Activated T-cell treated with anti-CD3 and anti-CD28 coated beads, Interleukin-2, amount 50 U/mL, for 24 hours (primary cell): ENCODE data around the gene TPST2.
A peak's percentile ranks its signal among the peaks of the same experiment; 100 is the strongest.

Source experiments
- DNase-seq: peaks from one replicate; pipeline ENCODE4 v3.0.0-alpha.2; 2020
- H3K27ac Mint-ChIP-seq: 2 replicates; pipeline ENCODE4 v1.8.0; 2020; ENCODE audit warnings: mild to moderate bottlenecking, mixed read lengths
- H3K27me3 Mint-ChIP-seq: 2 replicates; pipeline ENCODE4 v1.8.0; 2020; ENCODE audit warnings: mixed read lengths
- H3K36me3 Mint-ChIP-seq: 2 replicates; pipeline ENCODE4 v1.8.0; 2020; ENCODE audit warnings: low read depth, mixed read lengths
- H3K4me1 Mint-ChIP-seq: 2 replicates; pipeline ENCODE4 v1.8.0; 2020; ENCODE audit warnings: low read depth, mixed read lengths
- H3K4me3 Mint-ChIP-seq: 2 replicates; pipeline ENCODE4 v1.8.0; 2020; ENCODE audit warnings: mild to moderate bottlenecking, moderate library complexity, mixed read lengths
- H3K9me3 Mint-ChIP-seq: 2 replicates; pipeline ENCODE4 v1.8.0; 2020; ENCODE audit warnings: mixed read lengths

The TPST2 gene

GRCh38 chr22:26483439-26484359 lies 106.2 kb downstream of the TPST2 start, which contains the start of the genes HPS4 and SRRD:
Gene HPS4 (minus strand): TSS chr22:26483783. CDS start chr22:26481762, 2,021 bp downstream.
Gene SRRD (plus strand): TSS chr22:26483877. CDS start chr22:26483891, 14 bp downstream.
- peaks cover 68% of the 10 kb centered on the region for H3K4me1 Mint-ChIP-seq
- peak within 1 kb of the TSS; percentile 96 for H3K4me3 Mint-ChIP-seq
- peak within 1 kb of the TSS; percentile 98 for H3K27ac Mint-ChIP-seq
- H3K36me3 Mint-ChIP-seq, result peaks cover 67% of the 10 kb centered on the region
- H3K27me3 Mint-ChIP-seq, result no peaks in the 10 kb centered on the region
- peak; percentile 97 for DNase-seq
- H3K9me3 Mint-ChIP-seq, result no peaks in the 10 kb centered on the region

GRCh38 chr22:26483043-26483438 lies 106.9 kb downstream of the TPST2 start:
- Mint-ChIP-seq H3K36me3 (peaks cover 65% of the 10 kb centered on the region), H3K27me3 (no peaks in the 10 kb centered on the region), H3K4me1 (peaks cover 67% of the 10 kb centered on the region), H3K9me3 (no peaks in the 10 kb centered on the region), H3K4me3 (peak overlapping the region; percentile 96), H3K27ac (peak overlapping the region; percentile 98)
- no peak for DNase-seq

GRCh38 chr22:26482161-26482560 lies 107.8 kb downstream of the TPST2 start:
- Mint-ChIP-seq H3K4me3 (peak overlapping the region; percentile 96), H3K27ac (peak overlapping the region; percentile 98), H3K36me3 (peaks cover 66% of the 10 kb centered on the region), H3K9me3 (no peaks in the 10 kb centered on the region), H3K27me3 (no peaks in the 10 kb centered on the region), H3K4me1 (peaks cover 75% of the 10 kb centered on the region)
- DNase-seq, result no peak

GRCh38 chr22:26481694-26482093 lies 108.2 kb downstream of the TPST2 start:
- H3K4me1 Mint-ChIP-seq, result peaks cover 80% of the 10 kb centered on the region
- H3K27ac Mint-ChIP-seq, result peak overlapping the region; percentile 98
- no peaks in the 10 kb centered on the region for H3K9me3 Mint-ChIP-seq
- DNase-seq, result no peak
- H3K4me3 Mint-ChIP-seq, result peak overlapping the region; percentile 96
- no peaks in the 10 kb centered on the region for H3K27me3 Mint-ChIP-seq
- H3K36me3 Mint-ChIP-seq, result peaks cover 67% of the 10 kb centered on the region

GRCh38 chr22:26481112-26481693 lies 108.7 kb downstream of the TPST2 start:
- peaks cover 79% of the 10 kb centered on the region for H3K4me1 Mint-ChIP-seq
- DNase-seq, result no peak
- no peaks in the 10 kb centered on the region for H3K9me3 Mint-ChIP-seq
- no peaks in the 10 kb centered on the region for H3K27me3 Mint-ChIP-seq
- peak overlapping the region; percentile 96 for H3K4me3 Mint-ChIP-seq
- peaks cover 68% of the 10 kb centered on the region for H3K36me3 Mint-ChIP-seq
- peak overlapping the region; percentile 98 for H3K27ac Mint-ChIP-seq

- H3K4me1 Mint-ChIP-seq, result peaks cover 73% of the 10 kb centered on the region
- peaks cover 64% of the 10 kb centered on the region for H3K36me3 Mint-ChIP-seq
- peak overlapping the region; percentile 96 for H3K4me3 Mint-ChIP-seq
- peak overlapping the region; percentile 98 for H3K27ac Mint-ChIP-seq
- no peak for DNase-seq
- no peaks in the 10 kb centered on the region for H3K27me3 Mint-ChIP-seq
- no peaks in the 10 kb centered on the region for H3K9me3 Mint-ChIP-seq
Observed at GRCh38 chr22:26480611-26480932, 109.4 kb downstream of the TPST2 start.

- Mint-ChIP-seq H3K9me3 (no peaks in the 10 kb centered on the region), H3K27ac (peak overlapping the region; percentile 98), H3K27me3 (no peaks in the 10 kb centered on the region), H3K4me1 (peaks cover 68% of the 10 kb centered on the region), H3K36me3 (peaks cover 69% of the 10 kb centered on the region), H3K4me3 (peak overlapping the region; percentile 96)
- DNase-seq, result no peak
Observed at GRCh38 chr22:26479792-26480610, 109.9 kb downstream of the TPST2 start.

GRCh38 chr22:26479043-26479791 lies 110.7 kb downstream of the TPST2 start:
- H3K36me3 Mint-ChIP-seq, result peaks cover 73% of the 10 kb centered on the region
- H3K4me3 Mint-ChIP-seq, result peak overlapping the region; percentile 96
- H3K4me1 Mint-ChIP-seq, result peaks cover 68% of the 10 kb centered on the region
- peak overlapping the region; percentile 68 for H3K27ac Mint-ChIP-seq
- no peak for DNase-seq
- no peaks in the 10 kb centered on the region for H3K9me3 Mint-ChIP-seq
- H3K27me3 Mint-ChIP-seq, result no peaks in the 10 kb centered on the region

GRCh38 chr22:26477341-26477731 lies 112.6 kb downstream of the TPST2 start:
- Mint-ChIP-seq H3K27me3 (no peaks in the 10 kb centered on the region), H3K4me1 (peaks cover 58% of the 10 kb centered on the region), H3K36me3 (peaks cover 83% of the 10 kb centered on the region), H3K9me3 (no peaks in the 10 kb centered on the region), H3K4me3 (no peak overlapping the region), H3K27ac (peak overlapping the region; percentile 0)
- no peak for DNase-seq

- H3K27me3 Mint-ChIP-seq, result no peaks in the 10 kb centered on the region
- H3K27ac Mint-ChIP-seq, result peak overlapping the region; percentile 7
- H3K4me1 Mint-ChIP-seq, result peaks cover 53% of the 10 kb centered on the region
- no peak overlapping the region for H3K4me3 Mint-ChIP-seq
- no peak for DNase-seq
- no peaks in the 10 kb centered on the region for H3K9me3 Mint-ChIP-seq
- H3K36me3 Mint-ChIP-seq, result peaks cover 88% of the 10 kb centered on the region
Observed at GRCh38 chr22:26476705-26477340, 113.1 kb downstream of the TPST2 start.

GRCh38 chr22:26474682-26475081 lies 115.2 kb downstream of the TPST2 start:
- H3K36me3 Mint-ChIP-seq, result peaks cover 92% of the 10 kb centered on the region
- no peaks in the 10 kb centered on the region for H3K9me3 Mint-ChIP-seq
- H3K4me3 Mint-ChIP-seq, result no peak overlapping the region
- DNase-seq, result no peak
- peaks cover 34% of the 10 kb centered on the region for H3K4me1 Mint-ChIP-seq
- peak overlapping the region; percentile 20 for H3K27ac Mint-ChIP-seq
- H3K27me3 Mint-ChIP-seq, result no peaks in the 10 kb centered on the region
